ENCODE measurements around the gene CEP83.
"Not testable (repeated sequence)": the region's sequence is repeated elsewhere in the genome, so short reads cannot be mapped to it uniquely, and the experiment has no call there.

Gene CEP83, protein sequence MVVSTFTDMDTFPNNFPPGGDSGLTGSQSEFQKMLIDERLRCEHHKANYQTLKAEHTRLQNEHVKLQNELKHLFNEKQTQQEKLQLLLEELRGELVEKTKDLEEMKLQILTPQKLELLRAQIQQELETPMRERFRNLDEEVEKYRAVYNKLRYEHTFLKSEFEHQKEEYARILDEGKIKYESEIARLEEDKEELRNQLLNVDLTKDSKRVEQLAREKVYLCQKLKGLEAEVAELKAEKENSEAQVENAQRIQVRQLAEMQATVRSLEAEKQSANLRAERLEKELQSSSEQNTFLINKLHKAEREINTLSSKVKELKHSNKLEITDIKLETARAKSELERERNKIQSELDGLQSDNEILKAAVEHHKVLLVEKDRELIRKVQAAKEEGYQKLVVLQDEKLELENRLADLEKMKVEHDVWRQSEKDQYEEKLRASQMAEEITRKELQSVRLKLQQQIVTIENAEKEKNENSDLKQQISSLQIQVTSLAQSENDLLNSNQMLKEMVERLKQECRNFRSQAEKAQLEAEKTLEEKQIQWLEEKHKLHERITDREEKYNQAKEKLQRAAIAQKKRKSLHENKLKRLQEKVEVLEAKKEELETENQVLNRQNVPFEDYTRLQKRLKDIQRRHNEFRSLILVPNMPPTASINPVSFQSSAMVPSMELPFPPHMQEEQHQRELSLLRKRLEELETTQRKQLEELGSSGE

DNA sequence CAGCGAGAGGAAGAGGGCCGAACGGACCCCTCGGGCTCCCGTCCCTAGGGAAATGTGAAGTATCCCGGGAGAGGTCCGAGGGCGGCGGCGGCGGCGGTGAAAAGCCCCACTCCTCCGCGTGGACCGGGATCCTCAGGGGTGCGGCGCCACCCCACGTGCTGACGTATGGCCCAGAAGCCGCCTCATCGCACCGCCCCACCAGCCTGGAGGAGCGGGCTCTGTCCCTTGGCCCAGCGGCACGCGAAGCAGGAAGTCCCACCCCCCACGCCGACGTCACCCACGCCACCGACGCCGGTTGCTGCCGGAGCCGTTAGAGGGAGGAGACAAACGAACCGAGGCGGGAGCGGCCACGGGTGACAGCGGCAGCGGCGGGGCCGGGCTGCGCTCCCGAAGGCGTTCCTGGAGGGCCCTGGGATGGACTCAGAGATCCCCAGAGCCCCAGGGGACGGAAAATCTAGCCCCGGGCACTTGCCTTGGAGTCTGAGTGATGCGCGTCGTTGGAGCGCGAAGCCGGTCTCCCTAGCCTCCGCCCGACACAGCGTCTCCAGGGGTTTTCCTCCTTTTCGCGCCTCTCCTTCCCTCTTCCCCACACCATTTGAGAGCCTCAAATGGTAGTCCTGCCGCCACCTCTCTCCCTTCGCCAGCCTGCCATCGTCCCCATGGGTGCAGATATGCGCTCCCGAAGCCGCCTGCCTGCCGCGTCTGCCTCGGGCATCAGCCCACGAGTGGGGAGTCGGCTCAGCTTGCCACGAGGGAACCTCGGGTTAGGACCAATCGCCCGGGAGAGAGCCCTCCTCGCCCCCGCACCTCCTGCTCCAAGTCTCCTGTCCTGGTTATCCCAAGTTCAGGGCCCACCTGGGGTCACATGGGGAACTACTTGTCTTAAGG, at the start of gene CEP83:
CEP83 (minus strand) TSS at position 140 of the 888 bp plus-strand sequence. CDS start 47,377 bp downstream, outside the sequence.
- DNase-seq (ENCODE audit: low read depth), result peak; percentile 97

GRCh38 chr12:94509317-94509716, 49.6 kb upstream of the CEP83 start:
- DNase-seq (ENCODE audit: low read depth), result no peak

DNA sequence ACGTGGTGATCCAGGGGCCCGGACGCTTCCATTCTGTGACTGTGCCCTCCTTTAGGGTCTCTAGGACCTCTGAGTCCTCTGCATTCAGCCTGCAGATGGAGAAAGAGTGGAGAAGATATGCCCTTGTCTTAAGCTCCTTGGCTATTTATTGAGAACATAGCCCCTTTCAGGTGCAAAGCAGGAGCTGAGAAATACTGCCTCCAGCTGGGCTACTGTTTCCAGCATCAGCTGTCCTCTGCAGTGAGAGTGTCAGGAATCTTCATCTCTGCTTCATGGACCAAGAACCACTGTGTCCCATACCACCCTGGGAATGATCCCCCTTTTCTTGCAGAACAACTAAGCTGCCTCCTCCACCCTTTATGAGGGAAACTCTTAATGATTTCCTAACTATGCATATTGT, 47.8 kb upstream of the CEP83 start:
- DNase-seq (ENCODE audit: low read depth), result no peak

- no peak for DNase-seq (ENCODE audit: low read depth)
Measured at GRCh38 chr12:94504386-94504785, 44.7 kb upstream of the CEP83 start.

- DNase-seq (ENCODE audit: low read depth), result no peak
Measured at GRCh38 chr12:94503619-94504018, 44.0 kb upstream of the CEP83 start.

GRCh38 chr12:94500831-94501567, 41.3 kb upstream of the CEP83 start:
- no peak for DNase-seq (ENCODE audit: low read depth)

- no peak for DNase-seq (ENCODE audit: low read depth)
Measured at GRCh38 chr12:94498698-94499097, 39.0 kb upstream of the CEP83 start.

- no peak for DNase-seq (ENCODE audit: low read depth)
Measured at GRCh38 chr12:94498073-94498472, 38.4 kb upstream of the CEP83 start.

DNA sequence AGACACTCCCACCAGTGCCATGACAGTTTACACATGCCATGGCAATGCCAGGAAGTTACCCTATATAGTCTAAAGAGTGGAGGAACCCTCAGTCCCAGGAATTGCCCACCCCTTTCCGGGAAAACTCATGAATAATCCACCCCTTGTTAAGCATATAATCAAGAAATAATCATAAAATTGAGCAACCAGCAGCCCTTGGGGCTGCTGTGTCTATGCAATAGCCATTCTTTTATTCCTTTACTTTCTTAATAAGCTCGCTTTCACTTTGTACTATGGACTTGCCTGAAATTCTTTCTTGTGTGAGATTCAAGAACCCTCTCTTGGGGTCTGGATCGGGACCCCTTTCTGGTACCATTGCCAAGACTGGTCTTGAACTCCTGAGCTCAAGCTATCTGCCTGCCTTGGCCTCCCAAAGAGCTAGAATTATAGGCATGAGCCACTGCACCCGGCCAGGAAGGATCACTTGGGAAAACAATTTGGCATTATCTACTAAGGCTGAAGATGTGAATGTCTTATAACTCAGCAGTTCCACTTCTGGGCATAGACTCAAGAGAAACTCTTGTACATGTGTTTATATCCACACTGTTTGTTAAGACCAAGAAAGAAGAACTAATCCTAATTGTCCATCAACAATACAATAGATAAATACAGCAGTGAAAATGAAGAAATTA, 35.9 kb upstream of the CEP83 start:
- no peak for DNase-seq (ENCODE audit: low read depth)

DNA sequence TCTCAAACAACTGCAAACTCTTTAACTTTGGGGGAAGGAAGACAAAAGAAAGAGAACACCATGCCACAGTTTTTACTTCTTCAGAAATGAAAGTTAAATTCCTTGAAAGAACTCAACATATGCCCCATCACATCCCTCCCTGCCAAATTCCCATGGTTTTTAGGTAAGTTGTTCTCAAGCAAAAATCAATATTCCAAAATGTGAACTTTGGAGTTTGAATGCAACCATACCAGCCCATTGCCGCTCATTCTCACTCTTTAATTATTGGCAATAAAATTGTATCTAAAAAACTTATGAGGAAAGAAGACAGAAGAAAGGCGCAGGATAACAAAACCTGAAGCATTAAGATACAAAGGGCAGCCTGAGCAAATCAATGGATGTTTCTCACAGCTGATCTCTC, 31.8 kb upstream of the CEP83 start:
- no peak for DNase-seq (ENCODE audit: low read depth)

- no peak for DNase-seq (ENCODE audit: low read depth)
Measured at GRCh38 chr12:94488463-94488862, 28.8 kb upstream of the CEP83 start.

GRCh38 chr12:94481734-94482133, 22.1 kb upstream of the CEP83 start:
- no peak for DNase-seq (ENCODE audit: low read depth)

DNA sequence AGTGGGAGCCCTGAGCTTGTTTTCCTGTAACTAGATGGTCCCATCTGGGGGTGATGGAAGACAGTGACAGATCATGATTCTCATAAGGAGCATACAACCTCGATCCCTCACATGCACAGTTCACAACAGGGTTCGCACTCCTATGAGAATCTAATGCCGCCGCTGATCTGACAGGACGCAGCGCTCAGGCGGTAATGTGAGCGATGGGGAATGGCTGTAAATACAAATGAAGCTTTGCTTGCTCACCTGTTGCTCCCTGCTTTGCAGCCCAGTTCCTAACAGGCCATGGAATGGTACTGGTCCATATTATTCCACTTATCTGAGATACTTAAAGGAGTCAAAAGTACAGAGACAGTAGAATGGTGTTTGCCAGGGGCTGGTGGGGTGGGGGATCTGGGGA, 9.9 kb upstream of the CEP83 start:
- no peak for DNase-seq (ENCODE audit: low read depth)

DNA sequence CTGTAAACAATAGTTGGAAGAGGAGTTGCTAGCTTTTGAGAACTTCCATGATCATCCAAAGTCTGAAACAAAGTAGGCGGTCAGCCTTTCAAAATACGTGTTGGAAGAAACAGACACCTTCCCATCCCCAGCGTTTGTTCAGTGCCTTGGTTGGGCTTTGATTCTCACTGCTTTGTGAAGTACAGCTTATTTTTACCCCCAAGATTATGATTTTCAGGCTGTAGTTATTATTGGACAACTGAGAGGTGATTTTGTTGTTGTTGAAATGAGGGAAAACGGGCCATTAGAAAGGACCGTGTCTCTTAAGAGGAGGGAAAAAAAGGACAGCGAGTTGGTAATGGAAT, 921 bp upstream of the CEP83 start:
- no peak for DNase-seq (ENCODE audit: low read depth)

DNA sequence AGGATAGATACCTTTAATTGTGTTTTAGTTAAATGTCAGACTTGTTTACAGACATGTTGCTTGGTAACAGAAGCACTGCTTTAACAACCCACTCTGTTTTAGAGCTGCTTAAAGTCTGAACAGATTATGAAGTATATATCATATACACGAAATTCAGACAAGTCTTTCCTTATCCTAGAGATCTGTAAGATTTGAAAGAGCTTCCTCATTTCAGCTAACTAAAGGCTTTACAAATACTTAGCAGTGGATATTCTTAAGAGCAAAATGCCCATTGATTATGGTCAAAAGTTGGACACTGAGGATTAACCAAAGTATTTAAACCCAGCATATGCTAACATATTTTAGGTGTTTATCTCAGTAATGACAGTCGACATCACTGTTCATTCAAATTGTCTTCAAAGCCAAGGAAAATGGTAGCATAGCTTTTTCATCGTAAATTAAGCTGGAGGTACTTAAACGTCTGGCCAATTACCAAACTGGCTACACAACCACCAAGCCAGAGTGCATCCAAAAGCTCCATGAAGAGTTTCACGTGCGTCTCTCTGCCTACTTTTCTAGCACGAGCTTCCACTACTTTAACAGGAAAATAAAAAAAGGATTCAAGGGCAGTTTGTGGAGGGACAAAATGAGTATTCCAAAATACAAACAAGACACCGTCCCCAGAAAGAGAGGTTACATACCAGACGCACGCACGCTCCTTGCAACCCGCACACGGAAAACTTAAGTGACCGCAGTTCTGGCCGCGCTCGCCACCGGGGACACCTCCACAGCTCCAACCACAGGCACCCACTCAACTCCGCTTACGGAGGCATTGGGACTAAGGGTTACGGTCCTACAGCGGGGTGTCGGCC, 565 bp downstream of the CEP83 start:
- no peak for DNase-seq (ENCODE audit: low read depth)

DNA sequence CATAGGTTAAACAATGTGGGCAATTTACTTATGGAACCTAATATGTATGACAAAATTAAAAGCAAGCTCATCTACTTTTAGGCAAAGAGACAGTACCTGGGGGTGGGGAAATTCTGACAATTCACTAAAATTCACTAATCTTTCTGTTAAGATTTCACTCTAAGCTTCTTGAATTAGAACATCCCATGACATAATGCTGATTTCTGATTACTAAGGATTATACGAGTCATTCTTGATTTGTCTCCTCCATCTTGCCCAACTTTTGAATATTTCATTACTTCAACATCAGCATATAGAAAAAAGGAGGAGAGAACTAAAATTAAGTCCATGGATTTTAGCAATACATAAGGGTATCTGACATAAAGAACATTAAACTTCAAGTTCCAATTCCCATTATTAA, 2.4 kb downstream of the CEP83 start:
- DNase-seq (ENCODE audit: low read depth), result no peak

DNA sequence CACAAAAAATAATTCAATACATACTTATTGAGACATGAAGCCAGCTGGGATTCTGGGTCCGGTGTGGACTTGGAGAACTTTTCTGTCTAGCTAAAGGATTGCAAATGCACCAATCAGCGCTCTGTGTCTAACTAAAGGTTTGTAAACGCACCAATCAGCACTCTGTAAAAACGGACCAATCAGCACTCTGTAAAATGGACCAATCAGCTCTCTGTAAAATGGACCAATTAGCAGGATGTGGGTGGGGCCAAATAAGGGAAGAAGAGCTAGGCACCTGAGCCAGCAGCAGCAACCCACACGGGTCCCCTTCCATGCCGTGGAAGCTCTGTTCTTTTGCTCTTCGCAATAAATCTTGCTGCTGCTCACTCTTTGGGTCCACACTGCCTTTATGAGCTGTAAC, 5.3 kb downstream of the CEP83 start:
- DNase-seq (ENCODE audit: low read depth), result not testable (repeated sequence)

- no peak for DNase-seq (ENCODE audit: low read depth)
Measured at GRCh38 chr12:94445662-94446061, 14.0 kb downstream of the CEP83 start.

- no peak for DNase-seq (ENCODE audit: low read depth)
Measured at GRCh38 chr12:94437303-94437702, 22.4 kb downstream of the CEP83 start.

DNA sequence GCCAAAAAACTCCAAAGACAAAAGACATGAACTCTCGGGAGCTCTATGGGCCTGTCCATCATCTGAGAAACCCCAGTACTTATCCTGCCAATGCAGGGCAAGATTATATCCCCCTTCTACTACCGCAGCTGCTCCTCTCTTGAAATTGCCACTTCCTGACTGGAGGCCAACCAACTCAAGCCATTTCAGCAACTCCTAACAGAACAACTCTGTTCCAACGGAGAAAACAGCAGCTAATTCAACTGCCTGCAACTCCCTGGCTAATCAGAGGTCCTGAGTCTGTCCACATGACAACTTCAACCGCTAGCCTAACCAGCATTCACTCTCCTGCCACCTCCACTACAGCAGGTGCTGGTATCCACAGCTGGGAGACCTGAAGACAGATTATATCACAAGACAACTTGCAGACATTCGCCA, 24.1 kb downstream of the CEP83 start:
- no peak for DNase-seq (ENCODE audit: low read depth)
